Thymus (tissue), 11 donors: ENCODE measurements around the gene KRT81. TPM values are rescaled to one million over a fixed set of nuclear protein-coding genes. Genes with fewer than 3 reads are reported as not detected.
"Not testable (repeated sequence)": the region's sequence is repeated elsewhere in the genome, so short reads cannot be mapped to it uniquely, and the experiment has no call there.

ENCODE experiments used
- DNase-seq, 9 donors: peaks; one replicate each; pipeline ENCODE4 v3.0.0-alpha.2; 2013; ENCODE audit warnings: low spot score in 9 of 9, low read depth in 6 of 9, missing footprints in 1 of 9
- H3K27ac ChIP-seq, 2 donors: one replicate each; pipeline ENCODE4 v1.5.1; 2013; ENCODE audit warnings: control low read depth in 1 of 2, low read depth in 1 of 2, low read length in 1 of 2, mild to moderate bottlenecking in 1 of 2, moderate library complexity in 1 of 2
- H3K27me3 ChIP-seq, 2 donors: one replicate each; pipeline ENCODE4 v1.5.1; 2013; ENCODE audit warnings: low read length in 1 of 2; ENCODE audit not compliant: control insufficient read depth in 2 of 2, insufficient read depth in 1 of 2
- H3K36me3 ChIP-seq, 2 donors: one replicate each; pipeline ENCODE4 v1.5.1; 2013; ENCODE audit warnings: low read length in 1 of 2, mild to moderate bottlenecking in 1 of 2, moderate library complexity in 1 of 2; ENCODE audit not compliant: control insufficient read depth in 2 of 2, insufficient read depth in 2 of 2
- H3K4me1 ChIP-seq, 2 donors: one replicate each; pipeline ENCODE4 v1.5.1; 2013; ENCODE audit warnings: low read length in 2 of 2; ENCODE audit not compliant: control insufficient read depth in 2 of 2, insufficient read depth in 2 of 2
- H3K4me3 ChIP-seq, 2 donors: one replicate each; pipeline ENCODE4 v1.5.1; 2013; ENCODE audit warnings: low read length in 2 of 2, control low read depth in 1 of 2, mild to moderate bottlenecking in 1 of 2
- H3K9me3 ChIP-seq, 2 donors: one replicate each; pipeline ENCODE4 v1.5.1; 2013; ENCODE audit warnings: low read length in 1 of 2, mild to moderate bottlenecking in 1 of 2; ENCODE audit not compliant: control insufficient read depth in 2 of 2, insufficient read depth in 1 of 2
- WGBS: extraction: QIAGEN DNeasy Blood & Tissue Kit; methylation state at CpG from one replicate; pipeline ENCODE4 v1.1.7; 2013; 5-methylcytosine and 5-hydroxymethylcytosine counted together
- polyA plus RNA-seq: library from polyadenylated mRNA; stranded (reverse); fragments of 200-250 nt; gene quantifications from one replicate; pipeline ENCODE4 v1.2.3, GENCODE V29; 2013
- total RNA-seq: library from RNA; stranded (reverse); fragments of 120-200 nt; gene quantifications from one replicate; pipeline ENCODE4 v1.2.4, GENCODE V29; 2013
- donor health status: healthy.

KRT81 gene
- total and polyA plus RNA-seq, 2 donors = 0.19 to 3.7 TPM

DNA sequence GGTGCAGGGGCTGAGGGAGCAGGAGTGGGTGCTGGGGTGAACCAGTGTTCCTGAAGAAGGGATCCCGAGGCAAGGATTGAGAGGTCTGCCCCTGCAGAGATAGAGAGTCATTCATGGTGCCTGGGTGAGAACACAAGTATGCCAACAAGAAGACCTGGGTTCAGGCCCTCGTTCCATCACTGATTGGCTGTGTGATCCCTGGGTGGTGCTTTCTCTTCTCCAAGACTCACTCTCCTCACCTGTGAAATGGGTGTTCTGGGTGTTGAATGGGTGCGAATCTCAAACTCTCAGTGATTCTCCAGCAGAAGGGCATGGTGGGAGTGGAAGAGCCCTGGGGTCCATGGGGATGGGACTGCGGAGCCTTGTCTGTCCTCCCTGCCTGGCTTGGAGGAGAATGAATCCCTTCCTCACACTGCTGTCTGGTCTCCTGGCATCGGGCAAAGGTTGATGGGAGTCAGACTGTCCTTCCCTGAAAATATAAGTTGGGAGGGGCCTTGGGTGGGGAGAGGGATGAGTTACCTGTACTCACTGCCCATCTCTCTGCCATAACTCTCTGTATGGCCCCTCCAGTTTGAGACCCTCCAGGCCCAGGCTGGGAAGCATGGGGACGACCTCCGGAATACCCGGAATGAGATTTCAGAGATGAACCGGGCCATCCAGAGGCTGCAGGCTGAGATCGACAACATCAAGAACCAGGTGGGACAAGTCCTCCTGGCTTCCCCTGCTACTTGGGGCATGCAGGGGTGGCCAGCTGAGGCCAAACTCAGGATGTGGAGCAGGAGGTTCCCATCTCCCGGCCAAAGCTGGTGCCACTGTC is 48.7 kb downstream of the KRT81 start:
- H3K4me1 ChIP-seq = peaks cover 7 to 18% of the 10 kb centered on the region in 2 donors
- H3K9me3 ChIP-seq = no peaks in the 10 kb centered on the region
- H3K27me3 ChIP-seq = peaks cover 0 to 5% of the 10 kb centered on the region in 2 donors
- H3K4me3 ChIP-seq = no peak overlapping the region
- 96% methylated on average over 11 of the region's 11 CpGs for WGBS
- no peak for DNase-seq
- no peak overlapping the region for H3K27ac ChIP-seq
- no peaks in the 10 kb centered on the region for H3K36me3 ChIP-seq

DNA sequence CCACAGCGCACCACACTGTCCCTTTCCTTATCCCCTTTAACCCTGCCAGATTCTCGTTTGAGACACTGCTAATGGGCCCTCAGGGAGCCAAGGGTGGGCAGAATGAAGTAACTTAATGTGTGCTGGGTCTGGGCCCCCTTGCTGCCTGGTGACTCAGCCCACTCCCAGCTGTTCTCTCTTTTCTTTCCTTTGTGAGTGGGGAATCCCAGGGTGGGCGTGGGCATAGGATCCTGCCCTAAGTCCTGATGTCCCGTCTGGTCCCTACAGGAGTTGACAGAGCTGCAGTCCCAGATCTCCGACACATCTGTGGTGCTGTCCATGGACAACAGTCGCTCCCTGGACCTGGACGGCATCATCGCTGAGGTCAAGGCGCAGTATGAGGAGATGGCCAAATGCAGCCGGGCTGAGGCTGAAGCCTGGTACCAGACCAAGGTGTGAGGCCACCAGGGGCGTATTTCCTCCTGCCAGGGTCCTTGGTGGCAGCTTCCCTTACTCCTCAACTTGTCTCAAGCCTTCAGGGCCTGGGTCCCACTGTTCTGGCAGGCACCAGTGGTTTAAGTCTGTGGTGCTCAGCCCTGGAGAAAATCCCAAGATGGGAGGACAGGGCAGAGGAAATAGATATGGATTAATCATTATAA is 50.0 kb downstream of the KRT81 start:
- 94% methylated on average over 11 of the region's 11 CpGs for WGBS
- no peaks in the 10 kb centered on the region for H3K9me3 ChIP-seq
- H3K36me3 ChIP-seq = no peaks in the 10 kb centered on the region
- H3K27ac ChIP-seq = no peak overlapping the region
- H3K4me3 ChIP-seq = no peak overlapping the region
- peaks cover 7 to 16% of the 10 kb centered on the region in 2 donors for H3K4me1 ChIP-seq
- no peak for DNase-seq
- peaks cover 0 to 4% of the 10 kb centered on the region in 2 donors for H3K27me3 ChIP-seq

DNA sequence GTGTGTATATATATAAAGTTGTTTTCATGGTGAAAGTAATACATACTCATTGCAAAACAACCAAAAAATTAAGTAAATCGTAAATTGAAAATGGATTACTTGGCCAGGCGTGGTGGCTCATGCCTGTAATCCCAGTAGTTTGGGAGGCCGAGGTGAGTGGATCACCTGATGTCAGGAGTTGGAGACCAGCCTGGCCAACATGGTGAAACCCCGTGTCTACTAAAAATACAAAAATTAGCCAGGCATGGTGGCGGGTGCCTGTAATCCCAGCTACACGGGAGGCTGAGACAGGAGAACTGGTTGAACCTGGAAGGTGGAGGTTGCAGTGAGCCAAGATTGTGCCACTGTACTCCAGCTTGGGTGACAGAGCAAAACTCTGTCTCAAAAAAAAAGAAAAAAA is 51.1 kb downstream of the KRT81 start:
- H3K4me1 ChIP-seq = peaks cover 7 to 16% of the 10 kb centered on the region in 2 donors

GRCh38 chr12:52239767-52240166 is 51.6 kb downstream of the KRT81 start:
- WGBS = 88% methylated on average over 2 of the region's 2 CpGs
- no peak for DNase-seq
- H3K4me1 ChIP-seq = peaks cover 7 to 15% of the 10 kb centered on the region in 2 donors
- H3K9me3 ChIP-seq = no peaks in the 10 kb centered on the region
- H3K4me3 ChIP-seq = no peak overlapping the region
- no peaks in the 10 kb centered on the region for H3K36me3 ChIP-seq
- H3K27ac ChIP-seq = no peak overlapping the region
- H3K27me3 ChIP-seq = peaks cover 0 to 16% of the 10 kb centered on the region in 2 donors

More for the DNA sequence above, 51.1 kb downstream of the KRT81 start:
- H3K36me3 ChIP-seq, H3K27ac ChIP-seq, H3K9me3 ChIP-seq, H3K4me3 ChIP-seq, DNase-seq: not testable (repeated sequence)
- peaks cover 0 to 12% of the 10 kb centered on the region in 2 donors for H3K27me3 ChIP-seq
- 96% methylated on average over 6 of the region's 6 CpGs for WGBS

GRCh38 chr12:52238916-52239646 is 52.3 kb downstream of the KRT81 start:
- H3K36me3 ChIP-seq = no peaks in the 10 kb centered on the region
- no peak for DNase-seq

DNA sequence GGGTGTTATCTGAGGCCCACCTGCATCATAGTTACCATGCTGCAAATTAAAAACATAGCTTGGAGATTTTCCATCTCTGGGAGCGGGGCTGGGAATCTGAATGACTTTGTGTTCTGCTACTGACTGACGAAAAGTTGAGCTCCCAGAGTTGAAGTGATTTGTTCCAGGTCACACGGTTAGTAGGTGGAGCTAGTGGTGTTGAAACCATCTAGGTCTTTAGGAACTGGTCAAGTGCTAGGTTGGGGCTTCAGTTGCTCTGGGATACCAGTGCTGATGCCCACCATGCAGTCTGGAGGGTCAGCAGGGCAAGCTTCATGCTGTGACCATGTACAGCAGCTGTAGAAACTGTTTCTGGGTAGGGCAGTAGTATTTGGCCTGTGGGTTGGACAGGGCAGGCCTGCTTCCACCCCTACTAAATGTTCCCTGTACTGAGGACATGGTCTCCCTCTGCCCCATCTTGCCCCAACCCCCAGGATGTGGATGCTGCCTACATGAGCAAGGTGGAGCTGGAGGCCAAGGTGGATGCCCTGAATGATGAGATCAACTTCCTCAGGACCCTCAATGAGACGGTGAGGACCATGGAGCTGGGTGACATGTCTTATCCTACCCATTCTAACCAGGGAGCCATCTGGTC is 53.0 kb downstream of the KRT81 start:
- DNase-seq = no peak
- H3K27ac ChIP-seq = no peak overlapping the region
- H3K36me3 ChIP-seq = no peaks in the 10 kb centered on the region
- WGBS = 95% methylated on average over 4 of the region's 4 CpGs
- H3K9me3 ChIP-seq = no peaks in the 10 kb centered on the region
- no peak overlapping the region for H3K4me3 ChIP-seq
- H3K27me3 ChIP-seq = peaks cover 9 to 31% of the 10 kb centered on the region in 2 donors
- peaks cover 0 to 3% of the 10 kb centered on the region in 2 donors for H3K4me1 ChIP-seq

More at GRCh38 chr12:52238916-52239646, 52.3 kb downstream of the KRT81 start:
- Histone ChIP-seq H3K4me1 (peaks cover 4 to 9% of the 10 kb centered on the region in 2 donors), H3K27ac (no peak overlapping the region), H3K9me3 (no peaks in the 10 kb centered on the region), H3K4me3 (no peak overlapping the region), H3K27me3 (peaks cover 2 to 23% of the 10 kb centered on the region in 2 donors)
- 96% methylated on average over 7 of the region's 7 CpGs for WGBS

DNA sequence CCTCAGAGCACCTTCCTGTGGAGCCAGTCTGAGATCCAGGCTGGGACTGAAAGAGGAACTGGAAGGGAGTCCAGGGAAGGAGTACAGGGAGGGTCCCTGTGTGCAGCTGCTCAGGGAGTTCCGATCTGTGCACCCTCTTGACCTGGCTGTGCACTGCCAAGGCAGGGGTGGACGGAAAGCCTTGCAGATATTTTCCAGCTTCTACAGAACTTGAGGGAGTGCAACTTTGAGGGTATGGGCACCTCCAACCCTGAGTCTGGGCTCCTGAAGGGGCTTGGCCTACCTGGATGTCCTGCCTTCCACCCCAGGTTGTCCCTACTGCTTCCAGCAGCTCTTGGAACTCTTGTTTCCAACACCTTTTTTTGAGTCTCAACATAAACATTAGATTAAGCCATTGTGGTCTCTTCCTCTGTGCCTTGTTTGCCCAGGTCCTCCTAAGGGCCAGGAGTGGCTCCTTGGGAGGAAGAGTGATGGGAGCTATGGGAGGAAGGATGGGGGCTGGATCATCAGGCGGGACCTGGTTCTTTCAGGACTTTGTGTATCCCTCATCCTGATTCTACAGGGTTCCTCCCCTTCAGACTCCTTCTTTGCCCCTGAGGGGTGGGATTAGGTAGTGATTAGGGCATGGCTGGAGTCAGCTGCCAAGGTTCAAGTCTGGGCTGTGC is 54.8 kb downstream of the KRT81 start:
- H3K4me1 ChIP-seq = no peaks in the 10 kb centered on the region
- 96% methylated on average over 3 of the region's 3 CpGs for WGBS
- no peak overlapping the region for H3K4me3 ChIP-seq
- no peaks in the 10 kb centered on the region for H3K9me3 ChIP-seq
- H3K36me3 ChIP-seq = no peaks in the 10 kb centered on the region
- peaks cover 15 to 49% of the 10 kb centered on the region in 2 donors for H3K27me3 ChIP-seq
- H3K27ac ChIP-seq = no peak overlapping the region
- no peak for DNase-seq
